Osteoblast (primary cell): ENCODE data around the gene ARHGAP30. TPM values are rescaled to one million over a fixed set of nuclear protein-coding genes. Genes with fewer than 3 reads are reported as not detected.
"Not testable (repeated sequence)": the region's sequence is repeated elsewhere in the genome, so short reads cannot be mapped to it uniquely, and the experiment has no call there.

Experiments
- DNase-seq: peaks from one replicate; pipeline ENCODE4 v3.0.0; 2011; ENCODE audit warnings: low spot score, mixed read lengths; ENCODE audit not compliant: insufficient read length; ENCODE audit errors: missing footprints
- H2AFZ ChIP-seq: 2 replicates; pipeline ENCODE4 v1.6.0; 2011; ENCODE audit warnings: mild to moderate bottlenecking, low read length
- H3K27ac ChIP-seq: 2 replicates; pipeline ENCODE4 v1.5.1; 2011; ENCODE audit warnings: mild to moderate bottlenecking, low read depth, low read length, moderate library complexity
- H3K27me3 ChIP-seq: 2 replicates; pipeline ENCODE4 v1.6.0; 2012; ENCODE audit warnings: mild to moderate bottlenecking, control low read depth, inconsistent platforms, low read length, moderate library complexity; ENCODE audit not compliant: insufficient read depth
- H3K36me3 ChIP-seq: 2 replicates; pipeline ENCODE4 v1.5.1; 2011; ENCODE audit warnings: mild to moderate bottlenecking, low read length, control low read depth, moderate library complexity; ENCODE audit not compliant: insufficient read depth
- H3K4me1 ChIP-seq: 2 replicates; pipeline ENCODE4 v1.5.1; 2011; ENCODE audit warnings: mild to moderate bottlenecking, low read length, control low read depth, moderate library complexity; ENCODE audit not compliant: insufficient read depth
- H3K4me2 ChIP-seq: 2 replicates; pipeline ENCODE4 v1.6.0; 2011; ENCODE audit warnings: mild to moderate bottlenecking, low read length; ENCODE audit not compliant: insufficient read depth
- H3K4me3 ChIP-seq: fragments of 200-600 bp; sonication (generic); 3 replicates; pipeline ENCODE4 v1.5.1; 2012; ENCODE audit warnings: mild to moderate bottlenecking, low read length, inconsistent platforms; ENCODE audit not compliant: insufficient read depth
- H3K79me2 ChIP-seq: 2 replicates; pipeline ENCODE4 v1.6.0; 2012; ENCODE audit warnings: mild to moderate bottlenecking, low read length, control low read depth, inconsistent platforms; ENCODE audit not compliant: insufficient read depth
- H3K9me3 ChIP-seq: 2 replicates; pipeline ENCODE4 v1.5.1; 2011; ENCODE audit warnings: low read depth, low read length, control low read depth
- H4K20me1 ChIP-seq: 2 replicates; pipeline ENCODE4 v1.6.0; 2012; ENCODE audit warnings: mild to moderate bottlenecking, low read length, control low read depth; ENCODE audit not compliant: insufficient read depth
- total RNA-seq: library from RNA; depleted of rRNA; stranded (reverse); fragments of >200 nt; gene quantifications from 2 replicates; pipeline ENCODE4 v1.2.3, GENCODE V29; 2012
- TF ChIP-seq, protein P1 (sequence below): IDR thresholded peaks from 2 replicates; pipeline ENCODE4 v1.5.1; 2011; ENCODE audit warnings: mild to moderate bottlenecking, low read depth, low read length, moderate library complexity; ENCODE audit errors: extremely low read depth

The ARHGAP30 gene
- total RNA-seq, 1 donor, result under 0.01 TPM

DNA sequence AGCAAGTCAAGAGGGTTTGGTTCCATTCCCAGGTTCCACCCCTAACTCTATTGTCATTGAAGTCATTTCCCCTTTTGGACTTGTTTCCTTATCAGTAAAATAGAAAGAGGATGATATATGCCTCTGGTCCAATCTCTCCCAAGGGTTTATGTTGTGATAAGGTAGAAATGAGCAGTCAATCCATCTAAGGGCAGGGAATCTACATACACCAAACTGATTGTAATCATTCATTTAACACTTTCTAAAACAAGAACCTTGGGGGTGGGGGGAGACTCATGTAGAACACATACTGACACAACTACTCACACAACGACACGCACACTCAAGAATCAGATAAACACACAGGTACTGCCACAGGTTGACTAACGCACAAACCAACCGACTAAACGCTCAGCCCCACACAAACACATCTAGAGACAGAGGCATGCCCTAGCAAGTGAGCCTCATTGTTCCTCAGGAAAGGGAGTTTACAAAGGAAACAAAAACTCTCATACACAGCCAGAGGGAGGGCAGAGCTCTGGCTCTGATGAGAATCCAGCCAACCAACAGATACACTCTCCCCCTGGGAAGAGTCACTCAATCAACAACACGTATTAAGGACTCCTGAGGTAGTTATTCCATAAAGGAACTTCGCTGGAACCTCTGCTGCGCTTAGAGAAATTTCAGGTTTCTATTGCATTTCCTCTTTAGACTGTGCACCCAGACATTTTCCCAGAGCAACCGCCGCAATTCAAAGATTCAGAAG lies 49.8 kb downstream of the ARHGAP30 start:
- peaks cover 34% of the 10 kb centered on the region for H3K27me3 ChIP-seq
- H3K4me3 ChIP-seq, result peak overlapping the region; percentile 68
- H3K27ac ChIP-seq, result no peak overlapping the region
- TF ChIP-seq, protein P1, sequence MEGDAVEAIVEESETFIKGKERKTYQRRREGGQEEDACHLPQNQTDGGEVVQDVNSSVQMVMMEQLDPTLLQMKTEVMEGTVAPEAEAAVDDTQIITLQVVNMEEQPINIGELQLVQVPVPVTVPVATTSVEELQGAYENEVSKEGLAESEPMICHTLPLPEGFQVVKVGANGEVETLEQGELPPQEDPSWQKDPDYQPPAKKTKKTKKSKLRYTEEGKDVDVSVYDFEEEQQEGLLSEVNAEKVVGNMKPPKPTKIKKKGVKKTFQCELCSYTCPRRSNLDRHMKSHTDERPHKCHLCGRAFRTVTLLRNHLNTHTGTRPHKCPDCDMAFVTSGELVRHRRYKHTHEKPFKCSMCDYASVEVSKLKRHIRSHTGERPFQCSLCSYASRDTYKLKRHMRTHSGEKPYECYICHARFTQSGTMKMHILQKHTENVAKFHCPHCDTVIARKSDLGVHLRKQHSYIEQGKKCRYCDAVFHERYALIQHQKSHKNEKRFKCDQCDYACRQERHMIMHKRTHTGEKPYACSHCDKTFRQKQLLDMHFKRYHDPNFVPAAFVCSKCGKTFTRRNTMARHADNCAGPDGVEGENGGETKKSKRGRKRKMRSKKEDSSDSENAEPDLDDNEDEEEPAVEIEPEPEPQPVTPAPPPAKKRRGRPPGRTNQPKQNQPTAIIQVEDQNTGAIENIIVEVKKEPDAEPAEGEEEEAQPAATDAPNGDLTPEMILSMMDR, result no peak
- no peaks in the 10 kb centered on the region for H3K79me2 ChIP-seq
- no peaks in the 10 kb centered on the region for H3K36me3 ChIP-seq
- H2AFZ ChIP-seq, result peak overlapping the region; percentile 82
- H4K20me1 ChIP-seq, result no peaks in the 10 kb centered on the region
- H3K4me1 ChIP-seq, result peaks cover 14% of the 10 kb centered on the region
- no peaks in the 10 kb centered on the region for H3K9me3 ChIP-seq
- peak; percentile 89 for DNase-seq
- H3K4me2 ChIP-seq, result peak overlapping the region; percentile 89

- not testable (repeated sequence) for H3K27ac ChIP-seq, H3K4me3 ChIP-seq, H3K9me3 ChIP-seq, H3K36me3 ChIP-seq, H3K4me2 ChIP-seq, H3K79me2 ChIP-seq, DNase-seq, H2AFZ ChIP-seq, H4K20me1 ChIP-seq
- Histone ChIP-seq H3K4me1 (peaks cover 14% of the 10 kb centered on the region), H3K27me3 (peaks cover 34% of the 10 kb centered on the region)
Observed at GRCh38 chr1:161019111-161019660, 50.5 kb downstream of the ARHGAP30 start.

- Histone ChIP-seq H3K4me1 (peaks cover 14% of the 10 kb centered on the region), H3K27ac (no peak overlapping the region), H3K79me2 (no peaks in the 10 kb centered on the region), H3K36me3 (no peaks in the 10 kb centered on the region), H4K20me1 (no peaks in the 10 kb centered on the region), H3K4me2 (no peak overlapping the region), H3K4me3 (no peak overlapping the region), H3K9me3 (no peaks in the 10 kb centered on the region), H2AFZ (no peak overlapping the region), H3K27me3 (peaks cover 34% of the 10 kb centered on the region)
- TF ChIP-seq, protein P1, result no peak
- no peak for DNase-seq
Observed at GRCh38 chr1:161018631-161018930, 51.1 kb downstream of the ARHGAP30 start.

DNA sequence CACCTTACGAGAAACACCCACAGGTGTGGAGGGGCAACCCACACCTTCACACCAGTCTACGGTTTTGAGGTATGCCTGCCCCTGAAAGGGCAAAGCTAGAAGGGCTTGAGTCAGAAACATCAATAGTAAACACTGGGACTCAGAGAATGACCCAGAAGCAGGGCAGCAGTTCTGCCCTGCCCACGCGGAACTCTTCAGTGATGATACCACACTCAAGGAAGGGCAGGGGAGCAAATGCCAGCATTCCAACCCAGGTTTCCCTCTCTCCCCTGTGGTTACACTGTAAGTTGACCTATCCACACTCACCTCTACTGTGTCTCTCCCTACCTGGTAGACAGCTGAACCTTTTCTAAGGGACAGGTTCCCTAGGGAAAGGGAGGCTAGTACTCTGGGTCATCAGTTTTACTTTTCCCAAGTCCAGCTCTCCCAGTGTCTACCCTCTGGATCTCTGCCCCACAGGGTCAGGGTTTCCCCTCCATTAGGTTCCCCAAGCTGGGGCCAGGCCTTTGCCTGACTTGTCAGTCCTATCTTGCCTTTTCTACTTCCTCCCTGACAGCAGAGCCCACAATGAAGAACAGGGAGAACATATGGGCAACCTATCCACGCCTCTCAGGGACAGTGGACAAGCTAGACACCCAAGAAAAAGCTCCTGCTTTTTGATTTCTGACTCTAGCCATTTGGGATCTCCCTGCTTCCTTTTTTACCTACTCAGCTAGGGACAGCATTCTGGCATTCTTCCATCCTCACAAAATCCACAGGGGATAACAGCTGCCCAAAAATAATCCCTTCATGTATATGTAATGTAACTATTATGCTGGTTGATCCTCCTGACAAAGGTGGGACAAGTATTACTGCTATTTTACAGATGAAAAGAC lies 51.7 kb downstream of the ARHGAP30 start:
- H3K9me3 ChIP-seq, result no peaks in the 10 kb centered on the region
- no peak overlapping the region for H3K4me2 ChIP-seq
- peaks cover 14% of the 10 kb centered on the region for H3K4me1 ChIP-seq
- no peak overlapping the region for H3K27ac ChIP-seq
- no peak for DNase-seq
- TF ChIP-seq, protein P1, result no peak
- H3K79me2 ChIP-seq, result no peaks in the 10 kb centered on the region
- H2AFZ ChIP-seq, result no peak overlapping the region
- H3K36me3 ChIP-seq, result no peaks in the 10 kb centered on the region
- peaks cover 34% of the 10 kb centered on the region for H3K27me3 ChIP-seq
- H4K20me1 ChIP-seq, result no peaks in the 10 kb centered on the region
- no peak overlapping the region for H3K4me3 ChIP-seq

DNA sequence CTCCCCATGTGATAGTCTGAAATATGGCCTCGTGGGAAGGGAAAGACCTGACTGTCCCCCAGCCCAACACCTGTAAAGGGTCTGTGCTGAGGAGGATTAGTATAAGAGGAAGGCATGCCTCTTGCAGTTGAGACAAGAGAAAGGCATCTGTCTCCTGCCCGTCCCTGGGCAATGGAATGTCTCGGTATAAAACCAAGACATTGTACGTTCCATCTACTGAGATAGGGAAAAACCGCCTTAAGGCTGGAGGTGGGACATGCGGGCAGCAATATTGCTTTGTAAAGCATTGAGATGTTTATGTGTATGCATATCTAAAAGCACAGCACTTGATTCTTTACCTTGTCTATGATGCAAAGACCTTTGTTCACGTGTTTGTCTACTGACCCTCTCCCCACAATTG lies 52.5 kb downstream of the ARHGAP30 start:
- not testable (repeated sequence) for H3K4me3 ChIP-seq, H3K79me2 ChIP-seq

GRCh38 chr1:161016683-161017082 lies 53.0 kb downstream of the ARHGAP30 start:
- H3K79me2 ChIP-seq, H3K27ac ChIP-seq, H4K20me1 ChIP-seq, H3K36me3 ChIP-seq, H3K9me3 ChIP-seq, DNase-seq, H3K4me2 ChIP-seq, H2AFZ ChIP-seq, H3K4me3 ChIP-seq: not testable (repeated sequence)
- Histone ChIP-seq H3K4me1 (peaks cover 14% of the 10 kb centered on the region), H3K27me3 (peaks cover 27% of the 10 kb centered on the region)

More for the DNA sequence above, 52.5 kb downstream of the ARHGAP30 start:
- H3K4me2 ChIP-seq, H3K9me3 ChIP-seq, DNase-seq, H3K36me3 ChIP-seq, H4K20me1 ChIP-seq, H2AFZ ChIP-seq, H3K27ac ChIP-seq: not testable (repeated sequence)
- peaks cover 14% of the 10 kb centered on the region for H3K4me1 ChIP-seq
- H3K27me3 ChIP-seq, result peaks cover 32% of the 10 kb centered on the region
